ENCODE results near the gene INPP5D. TPM values are rescaled to one million over a fixed set of nuclear protein-coding genes. Genes with fewer than 3 reads are reported as not detected.

The INPP5D gene
- total and polyA plus RNA-seq, 4 donors: 2.9 to 18.8 (median 6.6) TPM

GRCh38 chr2:233228376-233228775 is 168.2 kb downstream of the INPP5D start (continued):
- TF ChIP-seq CTCF (IDR thresholded peaks at IDR 0.05; ENCODE audit: low read depth, low read length, missing input control) (no peak), NR2F2 (IDR thresholded peaks at IDR 0.05) (no peak)

GRCh38 chr2:233233618-233234230 is 173.6 kb downstream of the INPP5D start:
- Histone ChIP-seq H3K27ac (ENCODE audit: low read depth in 1 of 2, low read length in 2 of 2) (no peak overlapping the region), H3K4me3 (ENCODE audit: low read depth in 1 of 3, low read length in 3 of 3) (no peak overlapping the region), H3K27me3 (ENCODE audit: control insufficient read depth in 4 of 4, insufficient read depth in 4 of 4, low read length in 3 of 4) (no peaks in the 10 kb centered on the region), H3K9ac (ENCODE audit: low read depth in 1 of 2, low read length in 2 of 2) (no peak overlapping the region), H3K4me1 (ENCODE audit: control insufficient read depth in 4 of 4, insufficient read depth in 4 of 4, low read length in 3 of 4) (no peaks in the 10 kb centered on the region), H3K9me3 (ENCODE audit: control insufficient read depth in 4 of 4, low read length in 3 of 4) (no peaks in the 10 kb centered on the region), H3K36me3 (ENCODE audit: control insufficient read depth in 4 of 4, insufficient read depth in 3 of 4, low read depth in 1 of 4, low read length in 3 of 4) (no peaks in the 10 kb centered on the region)
- no peak for TF ChIP-seq ATF3 (IDR thresholded peaks at IDR 0.05)
- no peak for TF ChIP-seq HNF4G (IDR thresholded peaks at IDR 0.05)
- no peak for TF ChIP-seq REST (IDR thresholded peaks at IDR 0.05)
- TF ChIP-seq ZBTB33 (IDR thresholded peaks at IDR 0.05): no peak
- TF ChIP-seq TAF1 (conservative IDR thresholded peaks at IDR 0.05): no peak
- no peak for TF ChIP-seq CTCF (IDR thresholded peaks at IDR 0.05; ENCODE audit: low read depth, low read length, missing input control)
- TF ChIP-seq YY1 (IDR thresholded peaks at IDR 0.05): no peak
- TF ChIP-seq RXRA (IDR thresholded peaks at IDR 0.05): no peak
- TF ChIP-seq MAX (IDR thresholded peaks at IDR 0.05): no peak
- no peak for TF ChIP-seq EGR1 (IDR thresholded peaks at IDR 0.05; ENCODE audit: low read depth in 2 of 2)
- no peak for TF ChIP-seq FOXA1 (IDR thresholded peaks at IDR 0.05)
- whole genome bisulfite sequencing: 60% methylated on average over 4 of the region's 4 CpGs
- no peak for DNase-seq (ENCODE audit: low spot score)

All from liver (tissue), 9 donors.